ENCODE measurements around the gene CEACAM8.
"Not testable (repeated sequence)": the region's sequence is repeated elsewhere in the genome, so short reads cannot be mapped to it uniquely, and the experiment has no call there.

Gene CEACAM8

GRCh38 chr19:42546831-42547500 is 47.8 kb downstream of the CEACAM8 start:
- no peak for DNase-seq (ENCODE audit: low read depth in 4 of 4, low spot score in 1 of 4)

- no peak for DNase-seq (ENCODE audit: low read depth in 4 of 4, low spot score in 1 of 4)
These were observed 50.6 kb downstream of the CEACAM8 start for GRCh38 chr19:42544146-42544545.

DNA sequence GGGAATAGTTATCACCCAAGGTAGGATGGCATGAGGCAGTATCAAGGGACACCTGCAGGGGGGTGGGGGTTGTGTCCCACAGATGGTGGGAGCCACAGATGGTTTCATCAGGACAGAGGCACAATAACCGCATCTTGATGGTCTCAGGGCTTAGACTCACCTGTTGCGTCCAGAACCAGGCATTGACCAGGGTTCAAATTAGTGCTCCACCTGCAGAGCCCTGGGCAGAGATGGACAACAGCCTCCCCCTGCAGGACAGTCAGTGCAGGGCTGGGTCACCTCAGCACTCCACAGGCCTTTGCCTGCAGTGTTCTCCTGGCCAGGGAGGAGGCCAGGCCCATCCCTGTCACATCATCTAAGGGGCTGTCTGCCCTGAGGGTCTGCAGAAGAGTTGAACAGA is 51.9 kb downstream of the CEACAM8 start:
- DNase-seq (ENCODE audit: low read depth in 4 of 4, low spot score in 1 of 4), result no peak

DNA sequence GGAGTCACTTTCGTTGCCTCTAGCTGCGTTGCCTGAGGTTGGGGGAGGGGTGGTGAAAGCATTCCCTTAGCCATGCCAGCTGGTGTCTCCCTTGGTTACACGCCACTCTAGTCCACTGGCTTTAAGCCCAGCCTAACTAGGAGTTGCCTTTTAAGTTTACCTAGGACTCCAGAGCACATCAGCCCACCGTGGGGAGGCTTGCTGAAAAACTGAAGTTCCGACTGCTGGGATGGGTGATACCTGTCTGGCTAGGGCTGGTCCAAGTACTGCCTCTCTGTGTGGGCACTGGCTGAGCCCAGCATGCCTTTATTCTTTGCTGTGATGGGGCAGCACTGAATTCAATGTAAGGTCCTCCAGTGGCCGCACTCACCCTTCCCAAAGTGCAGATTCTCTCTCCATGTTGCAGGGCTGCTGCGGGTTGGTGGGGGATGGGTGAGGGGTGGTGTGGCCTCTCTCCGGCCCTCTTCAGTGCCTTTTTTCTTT is 54.6 kb downstream of the CEACAM8 start:
- DNase-seq (ENCODE audit: low read depth in 4 of 4, low spot score in 1 of 4), result no peak

GRCh38 chr19:42538841-42539709 is 55.6 kb downstream of the CEACAM8 start:
- DNase-seq (ENCODE audit: low read depth in 4 of 4, low spot score in 1 of 4), result no peak

- DNase-seq (ENCODE audit: low read depth in 4 of 4, low spot score in 1 of 4), result not testable (repeated sequence)
These were observed 59.4 kb downstream of the CEACAM8 start for GRCh38 chr19:42535276-42535675.

- DNase-seq (ENCODE audit: low read depth in 4 of 4, low spot score in 1 of 4), result no peak
These were observed 60.3 kb downstream of the CEACAM8 start for GRCh38 chr19:42534391-42534790.

- no peak for DNase-seq (ENCODE audit: low read depth in 4 of 4, low spot score in 1 of 4)
These were observed 61.8 kb downstream of the CEACAM8 start for GRCh38 chr19:42532891-42533290.

DNA sequence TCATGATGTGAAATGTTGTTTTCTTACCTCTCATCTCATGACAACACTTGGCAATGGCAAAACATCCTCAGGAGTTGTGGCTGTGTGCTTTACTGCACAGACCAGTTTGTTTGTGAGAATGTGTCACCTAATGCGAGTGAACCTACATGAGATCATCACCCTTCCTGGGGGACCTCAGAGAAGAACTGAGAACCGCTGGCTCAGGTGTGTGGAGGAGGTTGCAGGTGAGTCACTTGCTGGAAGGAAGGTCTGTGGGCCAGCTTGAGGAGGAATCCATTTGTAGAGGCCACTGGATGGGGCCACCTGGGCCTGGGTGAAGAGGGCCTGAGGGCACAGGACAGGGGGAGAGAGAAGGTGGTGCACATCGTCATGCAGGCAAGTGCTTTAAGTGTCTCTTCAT is 63.4 kb downstream of the CEACAM8 start:
- no peak for DNase-seq (ENCODE audit: low read depth in 4 of 4, low spot score in 1 of 4)
